Measurements from ENCODE around the gene CD180.

CD180 gene

DNA sequence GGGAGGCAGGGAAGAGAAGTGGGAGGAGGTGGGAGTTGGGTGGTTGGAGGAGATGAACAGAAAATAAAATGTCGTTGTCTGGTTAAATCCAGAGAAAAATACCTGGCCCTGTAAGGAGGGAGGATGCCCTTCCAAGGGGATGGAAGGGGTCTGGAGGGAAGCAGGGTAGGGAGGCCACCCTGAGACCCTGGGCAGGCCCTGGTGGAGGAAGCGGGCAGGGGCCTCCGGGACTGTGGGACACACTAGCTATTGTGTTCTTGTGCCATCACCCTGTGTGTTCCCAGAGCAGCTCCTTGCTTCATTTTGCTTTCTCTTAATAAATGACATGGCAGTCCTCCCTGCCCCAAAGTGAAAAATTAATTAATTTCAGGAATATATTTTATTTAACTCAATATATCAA is 11.8 kb upstream of the CD180 start:
- Histone ChIP-seq H3K4me1 (peaks cover 11% of the 10 kb centered on the region), H3K9me3 (no peaks in the 10 kb centered on the region), H3K4me3 (ENCODE audit: low read depth, low read length) (no peak overlapping the region), H3K36me3 (no peaks in the 10 kb centered on the region), H3K27me3 (no peaks in the 10 kb centered on the region)
- TF ChIP-seq, protein P1, sequence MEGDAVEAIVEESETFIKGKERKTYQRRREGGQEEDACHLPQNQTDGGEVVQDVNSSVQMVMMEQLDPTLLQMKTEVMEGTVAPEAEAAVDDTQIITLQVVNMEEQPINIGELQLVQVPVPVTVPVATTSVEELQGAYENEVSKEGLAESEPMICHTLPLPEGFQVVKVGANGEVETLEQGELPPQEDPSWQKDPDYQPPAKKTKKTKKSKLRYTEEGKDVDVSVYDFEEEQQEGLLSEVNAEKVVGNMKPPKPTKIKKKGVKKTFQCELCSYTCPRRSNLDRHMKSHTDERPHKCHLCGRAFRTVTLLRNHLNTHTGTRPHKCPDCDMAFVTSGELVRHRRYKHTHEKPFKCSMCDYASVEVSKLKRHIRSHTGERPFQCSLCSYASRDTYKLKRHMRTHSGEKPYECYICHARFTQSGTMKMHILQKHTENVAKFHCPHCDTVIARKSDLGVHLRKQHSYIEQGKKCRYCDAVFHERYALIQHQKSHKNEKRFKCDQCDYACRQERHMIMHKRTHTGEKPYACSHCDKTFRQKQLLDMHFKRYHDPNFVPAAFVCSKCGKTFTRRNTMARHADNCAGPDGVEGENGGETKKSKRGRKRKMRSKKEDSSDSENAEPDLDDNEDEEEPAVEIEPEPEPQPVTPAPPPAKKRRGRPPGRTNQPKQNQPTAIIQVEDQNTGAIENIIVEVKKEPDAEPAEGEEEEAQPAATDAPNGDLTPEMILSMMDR (IDR thresholded peaks at IDR 0.05; ENCODE audit: low read depth, low read length), result no peak
- DNase-seq, result no peak

DNA sequence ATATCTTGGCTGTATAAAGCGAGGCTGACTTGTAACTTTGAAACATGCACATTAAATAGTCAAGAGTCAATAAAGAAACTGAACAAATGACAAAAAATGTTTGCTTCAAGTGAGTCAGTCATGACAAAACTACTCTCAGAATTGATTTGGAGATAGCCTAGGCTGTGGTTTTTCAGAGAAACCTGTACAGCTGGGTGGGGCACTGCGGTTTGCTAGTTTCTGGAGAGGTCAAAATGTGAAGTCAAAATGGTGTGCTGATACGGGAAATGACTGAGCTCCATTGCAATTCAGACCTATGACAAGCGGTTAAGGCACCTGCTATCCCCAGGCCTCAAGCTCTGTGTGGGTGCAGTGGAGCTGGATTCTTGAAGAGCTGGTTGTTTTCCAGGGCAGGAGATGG is 10.3 kb upstream of the CD180 start:
- Histone ChIP-seq H3K36me3 (no peaks in the 10 kb centered on the region), H3K4me1 (peaks cover 11% of the 10 kb centered on the region), H3K4me3 (ENCODE audit: low read depth, low read length) (no peak overlapping the region), H3K27me3 (no peaks in the 10 kb centered on the region), H3K9me3 (no peaks in the 10 kb centered on the region)
- TF ChIP-seq, protein P1 (IDR thresholded peaks at IDR 0.05; ENCODE audit: low read depth, low read length), result no peak
- DNase-seq, result no peak

DNA sequence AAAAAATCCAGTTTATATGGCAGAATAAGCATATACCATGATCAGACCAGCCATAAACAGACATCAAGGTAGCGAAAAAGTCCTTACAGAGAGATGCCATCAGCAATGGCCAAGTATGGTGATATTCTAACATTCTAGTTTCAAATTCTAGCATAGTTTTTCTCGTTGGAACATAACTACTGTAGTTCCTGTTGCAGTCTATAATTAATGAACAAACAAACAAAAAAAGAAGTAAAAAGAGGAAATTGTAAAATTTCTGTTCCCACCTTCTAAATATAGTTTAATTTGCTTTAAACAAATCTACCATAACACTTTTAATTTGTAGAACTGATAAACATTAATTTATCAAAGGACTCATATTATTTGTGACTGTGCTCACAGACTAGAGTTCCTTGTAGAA is 9.9 kb upstream of the CD180 start:
- Histone ChIP-seq H3K4me3 (ENCODE audit: low read depth, low read length) (no peak overlapping the region), H3K36me3 (no peaks in the 10 kb centered on the region), H3K9me3 (no peaks in the 10 kb centered on the region), H3K4me1 (peaks cover 11% of the 10 kb centered on the region), H3K27me3 (no peaks in the 10 kb centered on the region)
- TF ChIP-seq, protein P1 (IDR thresholded peaks at IDR 0.05; ENCODE audit: low read depth, low read length), result no peak
- no peak for DNase-seq

DNA sequence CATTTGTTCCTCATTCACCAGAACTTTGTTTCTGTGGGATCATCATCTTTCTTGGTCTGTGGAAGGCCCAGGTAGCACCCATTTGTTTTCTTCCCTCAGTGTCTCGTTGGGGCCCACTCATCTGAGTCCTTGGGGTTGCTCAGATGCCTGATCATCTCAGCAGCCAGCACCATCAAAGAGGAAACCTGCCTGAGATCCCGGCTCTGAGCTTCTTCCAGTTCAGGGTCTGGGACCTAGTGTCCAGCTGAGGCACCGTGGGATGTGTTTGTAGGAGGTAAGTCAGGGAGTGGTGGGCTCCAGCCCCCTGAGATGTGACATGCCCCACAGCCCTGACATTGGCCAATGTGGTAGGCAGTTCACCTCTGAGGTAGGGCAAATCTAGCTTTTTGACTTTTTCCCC is 9.4 kb upstream of the CD180 start:
- no peaks in the 10 kb centered on the region for H3K27me3 ChIP-seq
- H3K36me3 ChIP-seq, result no peaks in the 10 kb centered on the region
- peaks cover 11% of the 10 kb centered on the region for H3K4me1 ChIP-seq
- TF ChIP-seq, protein P1 (IDR thresholded peaks at IDR 0.05; ENCODE audit: low read depth, low read length), result no peak
- H3K9me3 ChIP-seq, result no peaks in the 10 kb centered on the region
- DNase-seq, result no peak
- H3K4me3 ChIP-seq (ENCODE audit: low read depth, low read length), result no peak overlapping the region

DNA sequence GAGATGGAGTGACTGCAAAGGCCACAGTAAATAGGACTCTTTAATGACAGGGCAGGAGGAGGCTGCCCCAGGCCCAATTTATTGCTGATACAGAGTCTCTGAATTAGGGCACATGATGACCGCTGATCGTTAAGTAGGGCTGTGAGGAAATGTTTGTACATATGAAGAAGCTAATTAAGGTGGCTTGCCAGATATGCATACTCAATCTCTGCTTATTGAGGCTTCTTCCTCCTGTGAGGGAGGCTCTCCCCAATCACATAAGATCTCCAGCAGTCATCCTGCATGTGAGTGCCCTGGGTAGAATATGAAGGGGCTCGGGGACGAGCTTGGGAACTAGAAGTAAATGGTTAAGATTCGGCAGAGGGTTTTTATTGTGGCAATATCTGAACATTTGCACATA is 8.2 kb upstream of the CD180 start:
- Histone ChIP-seq H3K9me3 (no peaks in the 10 kb centered on the region), H3K4me3 (ENCODE audit: low read depth, low read length) (no peak overlapping the region), H3K27me3 (no peaks in the 10 kb centered on the region), H3K36me3 (no peaks in the 10 kb centered on the region), H3K4me1 (peaks cover 11% of the 10 kb centered on the region)
- TF ChIP-seq, protein P1 (IDR thresholded peaks at IDR 0.05; ENCODE audit: low read depth, low read length), result no peak
- no peak for DNase-seq

DNA sequence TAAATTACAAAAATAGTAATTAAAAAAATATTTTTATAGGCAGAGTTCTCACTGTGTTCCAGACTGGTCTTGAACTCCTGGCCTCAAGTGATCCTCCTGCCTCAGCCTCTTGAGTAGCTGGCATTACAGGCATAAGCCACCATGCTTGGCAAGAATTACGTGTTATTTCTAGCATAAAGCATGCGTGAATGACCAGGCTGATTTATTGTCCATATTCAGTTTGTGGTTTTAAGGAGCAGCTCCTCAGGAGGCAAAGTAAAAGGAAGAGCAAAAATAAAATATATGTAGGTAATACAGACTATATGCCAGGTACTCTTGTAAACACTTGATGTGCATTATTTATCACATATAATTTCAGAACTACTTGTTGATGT is 7.1 kb upstream of the CD180 start:
- H3K36me3 ChIP-seq, result no peaks in the 10 kb centered on the region
- no peak for DNase-seq
- H3K9me3 ChIP-seq, result no peaks in the 10 kb centered on the region
- TF ChIP-seq, protein P1 (IDR thresholded peaks at IDR 0.05; ENCODE audit: low read depth, low read length), result no peak
- no peaks in the 10 kb centered on the region for H3K27me3 ChIP-seq
- peaks cover 11% of the 10 kb centered on the region for H3K4me1 ChIP-seq
- H3K4me3 ChIP-seq (ENCODE audit: low read depth, low read length), result no peak overlapping the region; the same call in 1 of the 2 replicates

Measured in BE2C (cell line).